ENCODE results near the gene EXOC6. TPM values are rescaled to one million over a fixed set of nuclear protein-coding genes. Genes with fewer than 3 reads are reported as not detected.
A peak's percentile ranks its signal among the peaks of the same experiment; 100 is the strongest.

Gene EXOC6
- total RNA-seq, 4 donors from 2014 or later = 5.9 to 16.6 (median 11.2) TPM

DNA sequence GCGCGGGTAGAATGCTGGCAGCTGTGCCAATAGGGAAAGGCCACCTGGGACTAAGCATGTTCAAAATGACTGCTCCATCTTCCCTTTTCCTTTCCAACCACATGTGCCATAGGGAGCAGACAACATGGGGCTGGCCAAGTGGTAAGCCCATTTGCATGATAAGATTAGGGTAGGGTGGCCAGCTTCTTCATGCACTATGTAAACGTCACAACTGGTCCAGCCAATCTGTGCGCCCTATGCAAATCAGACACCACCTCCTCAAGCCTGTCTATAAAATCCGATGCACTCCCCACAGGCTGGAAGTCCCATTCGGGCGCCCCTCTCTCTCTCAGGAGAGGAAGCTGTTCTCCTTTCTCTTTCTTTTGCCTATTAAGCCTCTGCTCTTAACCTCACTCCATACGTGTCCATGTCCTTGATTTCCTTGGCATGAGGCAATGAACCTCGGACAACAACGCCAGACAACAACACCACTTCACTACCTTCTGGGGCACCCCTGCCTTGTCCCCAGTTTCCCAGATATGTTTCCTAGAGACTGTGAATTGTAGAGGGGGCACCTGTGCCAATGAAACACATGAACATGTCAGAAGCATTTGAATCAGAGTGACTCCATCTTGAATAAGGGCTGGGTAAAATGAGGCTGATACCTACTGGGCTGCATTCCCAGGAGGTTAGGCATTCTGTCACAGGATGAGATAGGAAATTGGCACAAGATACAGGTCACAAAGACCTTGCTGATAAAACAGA is 19.1 kb upstream of the EXOC6 start:
- no peaks in the 10 kb centered on the region for H3K9me3 ChIP-seq
- H3K27ac ChIP-seq = no peak overlapping the region
- no peaks in the 10 kb centered on the region for H3K36me3 ChIP-seq
- no peak for DNase-seq (ENCODE audit: low spot score in 2 of 2)
- H3K27me3 ChIP-seq = no peaks in the 10 kb centered on the region
- H3K4me3 ChIP-seq = no peak overlapping the region
- no peaks in the 10 kb centered on the region for H3K4me1 ChIP-seq
- 81% methylated on average over 10 of the region's 10 CpGs for WGBS, 2 donors
- TF ChIP-seq, protein P1, sequence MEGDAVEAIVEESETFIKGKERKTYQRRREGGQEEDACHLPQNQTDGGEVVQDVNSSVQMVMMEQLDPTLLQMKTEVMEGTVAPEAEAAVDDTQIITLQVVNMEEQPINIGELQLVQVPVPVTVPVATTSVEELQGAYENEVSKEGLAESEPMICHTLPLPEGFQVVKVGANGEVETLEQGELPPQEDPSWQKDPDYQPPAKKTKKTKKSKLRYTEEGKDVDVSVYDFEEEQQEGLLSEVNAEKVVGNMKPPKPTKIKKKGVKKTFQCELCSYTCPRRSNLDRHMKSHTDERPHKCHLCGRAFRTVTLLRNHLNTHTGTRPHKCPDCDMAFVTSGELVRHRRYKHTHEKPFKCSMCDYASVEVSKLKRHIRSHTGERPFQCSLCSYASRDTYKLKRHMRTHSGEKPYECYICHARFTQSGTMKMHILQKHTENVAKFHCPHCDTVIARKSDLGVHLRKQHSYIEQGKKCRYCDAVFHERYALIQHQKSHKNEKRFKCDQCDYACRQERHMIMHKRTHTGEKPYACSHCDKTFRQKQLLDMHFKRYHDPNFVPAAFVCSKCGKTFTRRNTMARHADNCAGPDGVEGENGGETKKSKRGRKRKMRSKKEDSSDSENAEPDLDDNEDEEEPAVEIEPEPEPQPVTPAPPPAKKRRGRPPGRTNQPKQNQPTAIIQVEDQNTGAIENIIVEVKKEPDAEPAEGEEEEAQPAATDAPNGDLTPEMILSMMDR (IDR thresholded peaks at IDR 0.05) = no peak
- no peak for TF ChIP-seq POLR2A (IDR thresholded peaks at IDR 0.05)
- TF ChIP-seq EP300 (IDR thresholded peaks at IDR 0.05) = no peak

DNA sequence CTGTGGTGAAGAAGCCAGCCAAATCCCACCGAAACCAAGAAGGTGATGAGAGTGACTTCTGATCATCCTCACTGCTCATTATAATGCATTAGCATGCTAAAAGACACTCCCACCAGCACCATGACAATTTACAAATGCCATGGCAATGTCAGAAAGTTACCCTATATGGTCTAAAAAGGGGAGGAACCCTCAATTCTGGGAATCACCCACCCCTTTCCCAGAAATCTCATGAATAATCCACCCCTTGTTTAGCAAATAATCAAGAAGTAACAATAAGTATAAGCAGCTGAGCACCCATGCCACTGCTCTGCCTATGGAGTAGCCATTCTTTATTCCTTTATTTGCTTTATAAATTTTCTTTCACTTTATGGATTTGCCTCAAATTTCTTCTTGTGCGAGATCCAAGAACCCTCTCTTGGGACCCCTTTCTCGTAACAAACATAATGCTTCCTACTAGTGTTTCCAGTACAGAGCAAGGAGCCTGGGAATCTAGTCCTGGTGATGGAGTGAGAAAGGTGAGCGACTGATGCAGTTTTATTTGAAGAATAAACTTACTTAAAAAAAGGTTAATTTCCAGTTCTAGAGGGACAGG is 18.4 kb upstream of the EXOC6 start:
- WGBS, 2 donors = 64 to 76% methylated on average over 4 of the region's 4 CpGs
- H3K27me3 ChIP-seq = no peaks in the 10 kb centered on the region

DNA sequence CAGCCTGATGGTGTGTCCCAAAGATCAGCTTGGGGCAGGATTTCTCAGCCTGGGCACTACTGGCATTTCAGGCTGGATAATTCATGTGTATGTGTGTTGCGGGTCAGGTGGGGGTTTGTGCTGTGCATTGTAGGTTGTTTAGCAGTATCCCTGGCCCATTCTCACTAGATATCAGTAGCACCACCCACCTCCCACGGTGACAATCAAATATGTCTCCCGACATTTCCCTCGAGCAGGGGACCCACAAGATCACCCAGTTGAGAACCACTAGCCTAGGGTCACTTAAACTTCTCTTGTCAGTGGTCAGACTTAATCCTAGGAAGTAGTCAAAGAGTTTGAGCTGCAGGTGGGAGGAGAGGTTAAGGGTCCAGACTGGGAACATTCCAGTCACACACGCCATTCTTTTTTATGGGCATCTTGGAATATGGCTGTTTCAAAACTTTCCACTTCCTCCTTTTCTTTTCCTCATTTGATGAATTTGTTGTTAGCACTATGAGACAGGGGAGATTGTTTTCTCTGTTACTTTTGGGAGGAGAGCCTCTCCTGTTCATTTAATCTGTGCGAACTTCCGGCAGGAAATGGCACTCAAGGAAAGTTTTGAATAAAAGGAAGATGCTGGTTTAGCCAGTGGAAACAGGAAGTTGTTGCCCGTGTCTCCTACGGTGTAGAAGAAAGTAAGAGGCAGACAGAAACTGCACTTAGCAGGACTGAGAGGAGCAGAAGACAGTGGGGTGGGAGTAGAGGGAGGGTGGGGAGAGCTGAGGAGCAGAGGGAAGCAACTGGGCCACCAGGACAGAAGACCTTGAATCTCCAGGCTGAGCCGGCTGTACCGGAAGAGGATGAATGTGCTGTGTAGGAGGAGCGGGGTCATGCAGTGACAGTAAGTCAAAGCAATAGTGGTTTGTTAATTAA is 17.6 kb upstream of the EXOC6 start:
- DNase-seq (ENCODE audit: low spot score in 2 of 2) = no peak
- Histone ChIP-seq H3K27ac (peak overlapping the region in 2 of 4 donors; percentile 20 to 24), H3K9me3 (no peaks in the 10 kb centered on the region), H3K27me3 (no peaks in the 10 kb centered on the region), H3K36me3 (no peaks in the 10 kb centered on the region), H3K4me1 (no peaks in the 10 kb centered on the region), H3K4me3 (peak overlapping the region in 2 of 4 donors; percentile 23 to 31)
- WGBS, 2 donors = 64 to 70% methylated on average over 12 of the region's 12 CpGs
- TF ChIP-seq POLR2A (IDR thresholded peaks at IDR 0.05) = no peak
- TF ChIP-seq, protein P1 (IDR thresholded peaks at IDR 0.05) = no peak
- TF ChIP-seq EP300 (IDR thresholded peaks at IDR 0.05) = no peak

More for the DNA sequence above, 18.4 kb upstream of the EXOC6 start:
- TF ChIP-seq, protein P1 (IDR thresholded peaks at IDR 0.05) = no peak
- TF ChIP-seq POLR2A (IDR thresholded peaks at IDR 0.05) = no peak
- TF ChIP-seq EP300 (IDR thresholded peaks at IDR 0.05) = no peak
- no peak for DNase-seq (ENCODE audit: low spot score in 2 of 2)
- Histone ChIP-seq H3K4me3 (no peak overlapping the region), H3K36me3 (no peaks in the 10 kb centered on the region), H3K4me1 (no peaks in the 10 kb centered on the region), H3K27ac (peak overlapping the region in 1 of 4 donors; percentile 24), H3K9me3 (no peaks in the 10 kb centered on the region)

DNA sequence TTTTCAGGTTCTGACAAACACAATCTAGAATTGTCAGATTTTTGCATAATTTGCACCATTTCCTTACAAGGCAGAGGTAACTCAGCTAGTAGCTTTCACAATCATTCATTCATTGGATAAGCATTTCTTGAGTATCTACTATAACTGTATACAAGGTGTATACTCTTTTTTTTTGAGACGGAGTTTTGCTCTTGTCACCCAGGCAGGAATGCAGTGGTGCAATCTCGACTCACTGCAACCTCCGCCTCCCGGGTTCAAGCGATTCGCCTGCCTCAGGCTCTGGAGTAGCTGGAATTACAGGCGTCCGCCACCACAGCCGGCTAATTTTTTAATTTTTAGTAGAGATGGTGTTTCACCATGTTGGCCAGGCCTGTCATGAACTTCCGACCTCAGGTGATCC is 16.2 kb upstream of the EXOC6 start:
- DNase-seq (ENCODE audit: low spot score in 2 of 2) = no peak

More for the DNA sequence above, 16.2 kb upstream of the EXOC6 start:
- Histone ChIP-seq H3K27me3 (no peaks in the 10 kb centered on the region), H3K27ac (no peak overlapping the region), H3K4me3 (no peak overlapping the region), H3K9me3 (no peaks in the 10 kb centered on the region), H3K4me1 (no peaks in the 10 kb centered on the region), H3K36me3 (no peaks in the 10 kb centered on the region)
- TF ChIP-seq, protein P1 (IDR thresholded peaks at IDR 0.05) = no peak
- no peak for TF ChIP-seq POLR2A (IDR thresholded peaks at IDR 0.05)
- TF ChIP-seq EP300 (IDR thresholded peaks at IDR 0.05) = no peak
- 96 to 98% methylated on average over 10 of the region's 10 CpGs for WGBS, 2 donors
